ENCODE results near the gene ORC6. TPM values are rescaled to one million over a fixed set of nuclear protein-coding genes. Genes with fewer than 3 reads are reported as not detected.
"Not testable (repeated sequence)": the region's sequence is repeated elsewhere in the genome, so short reads cannot be mapped to it uniquely, and the experiment has no call there.

Gene ORC6
- total RNA-seq, result 64.3 and 66.3 TPM in 2 replicates

DNA sequence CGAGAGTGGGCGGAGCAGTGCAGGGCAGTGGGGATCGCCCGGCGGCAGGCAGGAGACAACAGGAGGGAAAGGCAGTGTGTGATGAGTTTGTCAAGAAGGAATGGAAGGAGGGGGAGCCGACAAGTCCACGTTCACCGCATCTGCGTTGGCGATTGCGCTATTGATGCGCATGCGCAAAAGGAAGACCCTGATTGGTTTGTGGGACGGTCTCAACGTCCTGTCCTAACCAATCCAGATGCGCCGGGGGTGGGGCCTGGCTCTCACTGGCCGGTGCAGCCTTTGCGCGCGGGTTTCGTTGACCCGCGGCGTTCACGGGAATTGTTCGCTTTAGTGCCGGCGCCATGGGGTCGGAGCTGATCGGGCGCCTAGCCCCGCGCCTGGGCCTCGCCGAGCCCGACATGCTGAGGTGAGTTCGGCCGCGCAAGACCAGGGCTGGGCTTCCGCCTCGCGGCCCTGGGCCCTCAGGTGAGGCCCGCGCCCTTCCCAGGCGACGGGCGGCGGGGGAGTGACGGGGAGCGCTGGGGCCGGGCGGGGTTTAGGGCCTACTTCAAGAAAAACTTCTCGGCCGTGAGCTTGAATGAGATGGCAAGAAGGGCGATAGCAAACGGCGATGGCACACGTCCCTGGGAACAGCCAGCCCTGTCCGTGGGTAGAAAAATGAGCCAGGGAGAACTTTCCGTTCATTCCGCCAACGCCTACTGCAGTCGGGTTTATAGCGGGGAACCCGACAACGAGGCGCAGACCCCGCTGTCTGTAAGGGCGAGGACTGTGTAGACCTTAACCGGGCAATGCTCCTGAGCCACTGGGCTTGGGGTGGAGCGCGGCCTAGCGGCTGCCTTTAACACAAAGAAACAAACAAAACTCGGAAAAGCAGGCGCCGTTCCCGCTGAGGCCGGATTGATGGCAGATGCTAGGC is at the start of gene ORC6:
Gene ORC6 (plus strand): TSS at position 295 of the 916 bp plus-strand sequence. CDS start 47 bp downstream, at position 342.
- Mint-ChIP-seq H3K36me3 (ENCODE audit: low read depth) (peaks cover 13% of the 10 kb centered on the region), H3K27me3 (no peaks in the 10 kb centered on the region), H3K4me1 (peaks cover 34% of the 10 kb centered on the region), H3K9me3 (no peaks in the 10 kb centered on the region), H3K27ac (no peak within 1 kb of the TSS), H3K4me3 (no peak within 1 kb of the TSS)
- intact Hi-C loops (cut with micrococcal nuclease), result loop anchor here (1.0 to 5.0 kb wide), 8 partner anchors 16 to 773 kb away; partner anchors contain the start of genes C16orf87, DNAJA2, GPT2 and ITFG1
- DNase-seq, result peak; percentile 99

DNA sequence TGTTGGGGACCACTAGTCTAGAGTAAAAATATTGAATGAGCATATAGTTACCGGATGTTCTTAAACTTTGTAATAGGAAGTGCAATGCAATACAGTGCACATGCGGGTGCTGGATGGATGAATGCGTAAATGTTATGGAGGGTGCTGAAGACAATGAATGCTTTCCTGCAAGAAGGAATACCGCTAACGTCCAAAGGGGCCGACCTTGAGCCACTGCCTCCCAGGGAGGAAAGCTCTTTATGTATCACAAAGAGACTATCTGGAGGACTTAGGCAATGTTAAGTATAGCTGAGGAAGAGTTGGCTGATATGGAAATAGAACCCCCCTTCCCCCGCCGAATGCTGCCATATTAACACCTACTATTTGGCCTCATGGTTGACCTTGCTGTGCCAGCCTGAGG is 40.8 kb upstream of the ORC6 start:
- Mint-ChIP-seq H3K36me3 (ENCODE audit: low read depth) (no peaks in the 10 kb centered on the region), H3K27ac (no peak overlapping the region), H3K4me1 (no peaks in the 10 kb centered on the region), H3K27me3 (no peaks in the 10 kb centered on the region), H3K9me3 (peaks cover 6% of the 10 kb centered on the region), H3K4me3 (no peak overlapping the region)
- no peak for DNase-seq
- intact Hi-C loops (cut with micrococcal nuclease), result no loop called here

- Mint-ChIP-seq H3K27me3 (no peaks in the 10 kb centered on the region), H3K9me3 (no peaks in the 10 kb centered on the region), H3K4me3 (no peak overlapping the region), H3K27ac (no peak overlapping the region), H3K4me1 (no peaks in the 10 kb centered on the region), H3K36me3 (ENCODE audit: low read depth) (no peaks in the 10 kb centered on the region)
- no peak for DNase-seq
- intact Hi-C loops (cut with micrococcal nuclease), result no loop called here
Measured at GRCh38 chr16:46649588-46650253, 39.7 kb upstream of the ORC6 start.

- Mint-ChIP-seq H3K9me3 (no peaks in the 10 kb centered on the region), H3K27me3 (no peaks in the 10 kb centered on the region), H3K4me3 (no peak overlapping the region), H3K4me1 (no peaks in the 10 kb centered on the region), H3K36me3 (ENCODE audit: low read depth) (peaks cover 3% of the 10 kb centered on the region), H3K27ac (no peak overlapping the region)
- no peak for DNase-seq
- intact Hi-C loops (cut with micrococcal nuclease), result no loop called here
Measured at GRCh38 chr16:46650254-46650623, 39.2 kb upstream of the ORC6 start.

- Mint-ChIP-seq H3K36me3 (ENCODE audit: low read depth) (peaks cover 7% of the 10 kb centered on the region), H3K27ac (no peak overlapping the region), H3K27me3 (no peaks in the 10 kb centered on the region), H3K9me3 (no peaks in the 10 kb centered on the region), H3K4me3 (no peak overlapping the region), H3K4me1 (no peaks in the 10 kb centered on the region)
- no peak for DNase-seq
- intact Hi-C loops (cut with micrococcal nuclease), result no loop called here
Measured at GRCh38 chr16:46651305-46651704, 38.2 kb upstream of the ORC6 start.

DNA sequence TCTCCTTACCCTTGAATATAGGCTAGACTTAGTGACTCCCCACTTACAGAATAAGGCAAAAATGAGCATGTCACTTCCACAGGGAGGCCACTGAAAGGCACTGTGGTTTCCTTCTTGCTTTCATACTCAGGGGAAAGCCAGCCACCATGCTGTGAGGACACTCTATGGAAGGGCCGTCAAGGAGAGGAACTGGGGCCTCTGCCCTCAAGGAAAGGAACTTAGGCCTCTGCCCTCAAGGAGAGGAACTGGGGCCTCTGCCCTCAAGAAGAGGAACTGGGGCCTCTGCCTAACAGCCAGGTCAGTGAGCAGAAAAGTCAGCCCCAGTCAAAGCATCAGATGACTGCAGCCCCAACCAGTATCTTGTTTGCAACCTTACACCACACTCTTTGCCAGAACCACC is 30.5 kb upstream of the ORC6 start:
- H3K4me3 Mint-ChIP-seq, result peak overlapping the region; percentile 40
- DNase-seq, result peak; percentile 67
- H3K9me3 Mint-ChIP-seq, result no peaks in the 10 kb centered on the region
- peak overlapping the region; percentile 82 for H3K27ac Mint-ChIP-seq
- H3K4me1 Mint-ChIP-seq, result peaks cover 12% of the 10 kb centered on the region
- H3K27me3 Mint-ChIP-seq, result no peaks in the 10 kb centered on the region
- peaks cover 52% of the 10 kb centered on the region for H3K36me3 Mint-ChIP-seq (ENCODE audit: low read depth)
- intact Hi-C loops (cut with micrococcal nuclease), result no loop called here

DNA sequence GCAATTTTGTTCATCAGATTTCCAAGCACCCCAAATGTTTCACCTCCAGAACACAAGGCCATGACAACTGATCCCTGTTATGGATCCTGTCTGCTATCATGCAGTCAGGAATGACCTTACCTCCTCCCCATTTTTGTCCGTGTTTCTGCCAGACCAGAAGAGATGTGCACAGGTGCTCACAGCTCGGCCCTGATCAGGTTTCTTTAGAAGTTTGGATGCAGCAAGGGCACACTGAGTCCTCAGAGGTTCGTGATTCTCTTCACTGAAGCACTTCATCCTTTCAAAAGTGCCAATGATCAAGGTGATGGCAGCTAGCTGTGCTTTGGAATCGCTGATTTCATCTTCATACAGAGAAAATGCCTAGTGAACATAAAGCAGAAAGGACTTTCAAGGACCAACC is 27.3 kb upstream of the ORC6 start:
- H3K4me3 Mint-ChIP-seq, result no peak overlapping the region
- DNase-seq, result peak; percentile 47
- H3K36me3 Mint-ChIP-seq (ENCODE audit: low read depth), result peaks cover 55% of the 10 kb centered on the region
- H3K4me1 Mint-ChIP-seq, result peaks cover 12% of the 10 kb centered on the region
- H3K9me3 Mint-ChIP-seq, result no peaks in the 10 kb centered on the region
- no peaks in the 10 kb centered on the region for H3K27me3 Mint-ChIP-seq
- intact Hi-C loops (cut with micrococcal nuclease), result no loop called here
- no peak overlapping the region for H3K27ac Mint-ChIP-seq

DNA sequence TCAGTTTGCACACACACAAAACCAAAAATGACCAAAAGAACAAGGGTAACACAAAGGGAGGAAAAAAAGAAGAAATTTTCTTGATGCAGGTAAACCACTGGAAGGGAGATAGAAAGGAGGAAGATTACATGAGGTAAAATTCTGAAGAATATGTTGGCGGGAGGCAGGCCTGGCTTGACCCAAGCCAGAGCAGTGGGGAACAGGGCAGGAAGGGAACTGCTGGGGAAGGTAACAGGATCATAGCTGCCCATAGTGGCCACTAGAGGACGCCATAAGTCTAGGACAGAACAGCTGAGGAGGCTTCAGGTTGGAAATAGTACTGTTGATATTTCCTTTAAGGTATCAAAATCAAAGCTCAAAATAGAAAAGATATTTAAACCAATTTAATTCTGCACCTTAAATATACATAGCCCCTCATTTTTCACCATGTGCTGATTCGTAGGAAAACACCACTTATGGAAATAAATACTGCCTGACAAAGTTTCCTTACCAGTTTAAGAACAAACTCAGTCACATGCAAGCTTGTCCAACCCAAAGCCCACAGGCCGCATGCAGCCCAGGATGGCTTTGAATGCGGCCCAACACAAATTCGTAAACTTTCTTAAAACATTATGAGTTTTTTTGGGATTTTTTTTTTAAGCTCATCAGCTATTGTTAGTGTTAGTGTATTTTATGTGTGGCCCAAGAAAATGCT is 16.0 kb upstream of the ORC6 start:
- Mint-ChIP-seq H3K4me1 (peaks cover 3% of the 10 kb centered on the region), H3K4me3 (no peak overlapping the region)

GRCh38 chr16:46677943-46678342 is 11.5 kb upstream of the ORC6 start:
- H3K27me3 Mint-ChIP-seq; H3K4me1 Mint-ChIP-seq; H3K27ac Mint-ChIP-seq; intact Hi-C loops (cut with micrococcal nuclease); DNase-seq; H3K4me3 Mint-ChIP-seq; H3K9me3 Mint-ChIP-seq: not testable (repeated sequence)
- peaks cover 49% of the 10 kb centered on the region for H3K36me3 Mint-ChIP-seq (ENCODE audit: low read depth)

More for the DNA sequence above, 16.0 kb upstream of the ORC6 start:
- intact Hi-C loops (cut with micrococcal nuclease), result loop anchor here (1.0 kb wide), 3 partner anchors 16 to 256 kb away; partner anchors contain the start of genes ORC6 and VPS35
- H3K9me3 Mint-ChIP-seq, result no peaks in the 10 kb centered on the region
- peaks cover 51% of the 10 kb centered on the region for H3K36me3 Mint-ChIP-seq (ENCODE audit: low read depth)
- no peaks in the 10 kb centered on the region for H3K27me3 Mint-ChIP-seq
- no peak overlapping the region for H3K27ac Mint-ChIP-seq
- DNase-seq, result peak; percentile 84

DNA sequence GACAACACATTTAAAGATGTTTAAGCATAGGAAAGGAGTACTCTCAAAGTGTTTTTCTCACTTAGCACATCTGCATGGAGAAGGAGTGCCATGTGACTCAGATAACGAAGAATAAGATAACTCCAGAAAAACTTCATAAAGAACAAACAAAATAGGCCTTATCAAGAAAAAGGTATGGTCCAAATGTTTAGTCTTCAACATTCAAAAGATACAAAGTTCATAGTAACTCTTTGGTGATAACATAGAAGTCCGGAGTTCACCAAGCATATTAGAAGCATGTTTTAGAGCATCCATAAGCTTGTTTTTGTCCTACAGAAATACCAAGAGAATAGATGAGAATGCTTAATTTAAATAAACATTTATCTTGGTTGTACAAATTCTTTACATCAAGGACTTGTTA is 7.6 kb upstream of the ORC6 start:
- H3K4me1 Mint-ChIP-seq, result peaks cover 13% of the 10 kb centered on the region
- H3K27me3 Mint-ChIP-seq; intact Hi-C loops (cut with micrococcal nuclease); H3K27ac Mint-ChIP-seq; H3K4me3 Mint-ChIP-seq; H3K9me3 Mint-ChIP-seq; DNase-seq: not testable (repeated sequence)
- H3K36me3 Mint-ChIP-seq (ENCODE audit: low read depth), result peaks cover 30% of the 10 kb centered on the region

- Mint-ChIP-seq H3K4me1 (peaks cover 37% of the 10 kb centered on the region), H3K9me3 (no peaks in the 10 kb centered on the region), H3K4me3 (no peak overlapping the region), H3K36me3 (ENCODE audit: low read depth) (peaks cover 7% of the 10 kb centered on the region), H3K27me3 (no peaks in the 10 kb centered on the region), H3K27ac (no peak overlapping the region)
- DNase-seq, result peak; percentile 17
- intact Hi-C loops (cut with micrococcal nuclease), result loop anchor here (5.0 kb wide), 2 partner anchors 220 to 775 kb away; partner anchors contain the start of genes ITFG1 and PHKB
Measured at GRCh38 chr16:46686815-46687473, 2.5 kb upstream of the ORC6 start.

DNA sequence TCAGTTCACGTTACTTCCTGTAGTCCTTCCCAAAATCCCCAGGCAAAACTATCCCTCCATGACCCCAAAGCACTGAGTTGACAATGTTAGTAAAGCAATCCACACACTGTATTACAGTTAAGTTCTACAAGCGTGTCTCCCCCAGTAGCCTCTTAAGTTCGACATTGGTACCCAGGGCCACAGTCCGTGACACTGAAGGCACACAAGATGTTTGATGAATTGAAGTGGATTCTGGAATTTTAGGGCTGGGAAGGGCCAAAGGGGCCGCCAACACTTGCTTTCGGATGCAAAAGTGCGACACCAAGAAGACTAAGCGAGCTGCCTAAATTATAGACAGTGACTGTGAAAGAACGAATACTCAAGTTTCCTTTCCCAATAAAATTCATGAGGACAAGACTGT is 2.0 kb upstream of the ORC6 start:
- intact Hi-C loops (cut with micrococcal nuclease), result loop anchor here (5.0 kb wide), 2 partner anchors 220 to 775 kb away; partner anchors contain the start of genes ITFG1 and PHKB
- peak; percentile 59 for DNase-seq
- H3K27ac Mint-ChIP-seq, result no peak overlapping the region
- peaks cover 11% of the 10 kb centered on the region for H3K36me3 Mint-ChIP-seq (ENCODE audit: low read depth)
- no peak overlapping the region for H3K4me3 Mint-ChIP-seq
- H3K4me1 Mint-ChIP-seq, result peaks cover 40% of the 10 kb centered on the region
- H3K9me3 Mint-ChIP-seq, result no peaks in the 10 kb centered on the region
- no peaks in the 10 kb centered on the region for H3K27me3 Mint-ChIP-seq

- Mint-ChIP-seq H3K4me1 (peaks cover 39% of the 10 kb centered on the region), H3K4me3 (no peak overlapping the region), H3K27ac (no peak overlapping the region), H3K36me3 (ENCODE audit: low read depth) (peaks cover 13% of the 10 kb centered on the region), H3K27me3 (no peaks in the 10 kb centered on the region), H3K9me3 (no peaks in the 10 kb centered on the region)
- intact Hi-C loops (cut with micrococcal nuclease), result loop anchor here (2.0 to 5.0 kb wide), 3 partner anchors 219 to 774 kb away; partner anchors contain the start of genes ITFG1, NETO2 and PHKB
- no peak for DNase-seq
Measured at GRCh38 chr16:46688101-46688653, 1.3 kb upstream of the ORC6 start.

Data from activated CD4-positive, alpha-beta T cell treated with anti-CD3 and anti-CD28 coated beads, Interleukin-2, amount 10 ng/mL, durations not matched to agents 24 days and 14 days (primary cell).